NCI-H2227 treated with DMSO at 0.1 percent for 48 hours (cell line): Measurements from ENCODE around the gene VCL.

Source experiments
- DNase-seq: peaks from one replicate; lab custom pipeline; 2025; lab: John Stamatoyannopoulos, UW

Gene VCL

GRCh38 chr10:74151879-74152722, 154.2 kb downstream of the VCL start:
- DNase-seq, result no peak

GRCh38 chr10:74153123-74153522, 155.2 kb downstream of the VCL start:
- no peak for DNase-seq

GRCh38 chr10:74153676-74154075, 155.8 kb downstream of the VCL start:
- no peak for DNase-seq

GRCh38 chr10:74156919-74157289, 159.0 kb downstream of the VCL start:
- DNase-seq, result no peak

GRCh38 chr10:74160013-74160412, 162.1 kb downstream of the VCL start:
- DNase-seq, result no peak

- DNase-seq, result no peak
Observed at GRCh38 chr10:74163319-74164068, 165.6 kb downstream of the VCL start.

- no peak for DNase-seq
Observed at GRCh38 chr10:74164716-74165529, 167.0 kb downstream of the VCL start.

- DNase-seq, result no peak
Observed at GRCh38 chr10:74165530-74165901, 167.6 kb downstream of the VCL start.

GRCh38 chr10:74167443-74167842, 169.5 kb downstream of the VCL start:
- no peak for DNase-seq
